ENCODE measurements around the gene FAM174C.

GRCh38 chr19:1241417-1242095, 33.8 kb upstream of the FAM174C start, which contains the start of gene ATP5F1D:
- TF ChIP-seq CTCF (IDR thresholded peaks at IDR 0.05) = no peak
- TF ChIP-seq POLR2A (IDR thresholded peaks at IDR 0.05) = no peak
